Effector memory CD8-positive, alpha-beta T cell (primary cell): ENCODE measurements around the gene IRAK3.
A peak's percentile ranks its signal among the peaks of the same experiment; 100 is the strongest.

Source experiments
- ATAC-seq: fragments of 150-1000 bp; cut with Tn5 transposase; replicated peaks from 2 replicates; pipeline ENCODE4 v1.10.0; 2021; ENCODE audit warnings: mild to moderate bottlenecking, moderate library complexity
- DNase-seq, 3 experiments: peaks; one replicate each; pipeline ENCODE4 v3.0.0; 2021
- H3K27ac Mint-ChIP-seq, 2 donors: one replicate each; pipeline ENCODE4 v1.8.0; 2022; ENCODE audit warnings: mild to moderate bottlenecking in 2 of 2, mixed read lengths in 2 of 2, moderate library complexity in 2 of 2
- H3K27me3 Mint-ChIP-seq, 2 donors: one replicate each; pipeline ENCODE4 v1.8.0; 2022; ENCODE audit warnings: mixed read lengths in 2 of 2
- H3K36me3 Mint-ChIP-seq: one replicate; pipeline ENCODE4 v1.8.0; 2022; ENCODE audit warnings: mild to moderate bottlenecking, moderate library complexity, mixed read lengths; ENCODE audit not compliant: insufficient read depth
- H3K4me1 Mint-ChIP-seq, 2 donors: one replicate each; pipeline ENCODE4 v1.8.0; 2022; ENCODE audit warnings: low read depth in 2 of 2, mixed read lengths in 2 of 2
- H3K4me3 Mint-ChIP-seq, 2 donors: one replicate each; pipeline ENCODE4 v1.8.0; 2022; ENCODE audit warnings: mild to moderate bottlenecking in 2 of 2, mixed read lengths in 2 of 2, moderate library complexity in 2 of 2
- H3K9me3 Mint-ChIP-seq, 2 donors: one replicate each; pipeline ENCODE4 v1.8.0; 2022; ENCODE audit warnings: mixed read lengths in 2 of 2

IRAK3 gene

DNA sequence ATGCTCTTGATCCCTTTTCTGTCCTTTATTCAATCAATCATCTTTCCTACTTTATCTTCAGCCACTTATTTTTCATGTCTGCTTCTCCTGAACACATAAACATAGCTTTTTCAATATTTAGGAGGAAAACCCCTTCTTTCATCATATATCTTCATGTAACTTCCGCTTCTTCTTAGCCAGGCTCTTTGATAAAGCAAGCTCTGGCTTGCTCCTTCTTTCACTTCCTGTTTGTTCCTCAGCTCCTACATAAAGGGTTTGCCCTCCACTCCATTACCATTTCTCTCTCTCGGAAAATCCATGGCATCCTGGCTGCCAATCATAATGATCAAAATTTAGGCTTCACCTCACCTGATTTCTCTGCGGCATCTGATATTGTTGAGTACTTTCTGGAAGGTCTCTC lies 79.5 kb downstream of the IRAK3 start:
- Mint-ChIP-seq H3K4me1 (no peaks in the 10 kb centered on the region), H3K36me3 (no peaks in the 10 kb centered on the region), H3K27me3 (peaks cover 15 to 22% of the 10 kb centered on the region in 2 donors), H3K4me3 (no peak overlapping the region), H3K9me3 (no peaks in the 10 kb centered on the region), H3K27ac (no peak overlapping the region)
- ATAC-seq (no peak), DNase-seq (no peak)

DNA sequence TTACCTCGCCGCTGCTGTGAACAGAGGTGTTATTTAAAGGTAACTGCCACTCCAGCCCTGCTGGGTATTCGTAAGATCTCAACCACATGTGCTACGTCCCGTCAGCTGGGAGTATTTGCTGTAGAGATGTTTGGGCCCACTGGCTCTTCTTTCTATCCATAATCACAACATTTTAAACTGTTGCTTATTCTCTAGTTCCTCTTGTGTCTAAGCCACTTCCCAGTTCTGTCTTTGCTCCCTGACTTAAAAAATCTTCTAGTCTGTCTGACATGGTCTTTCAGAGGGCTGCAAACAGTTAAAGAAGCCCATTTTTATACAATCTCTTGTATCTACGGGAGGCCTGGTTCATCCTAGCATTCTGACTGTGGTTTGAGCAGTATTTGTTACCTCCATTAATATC lies 80.1 kb downstream of the IRAK3 start:
- no peak for DNase-seq
- ATAC-seq, result no peak
- no peaks in the 10 kb centered on the region for H3K36me3 Mint-ChIP-seq
- no peak overlapping the region for H3K27ac Mint-ChIP-seq
- H3K4me1 Mint-ChIP-seq, result no peaks in the 10 kb centered on the region
- H3K4me3 Mint-ChIP-seq, result no peak overlapping the region
- H3K9me3 Mint-ChIP-seq, result no peaks in the 10 kb centered on the region
- H3K27me3 Mint-ChIP-seq, result peaks cover 13 to 21% of the 10 kb centered on the region in 2 donors

- H3K27ac Mint-ChIP-seq, result no peak overlapping the region
- no peaks in the 10 kb centered on the region for H3K9me3 Mint-ChIP-seq
- no peaks in the 10 kb centered on the region for H3K4me1 Mint-ChIP-seq
- peak in 1 of 3 experiments; percentile 9 for DNase-seq
- H3K36me3 Mint-ChIP-seq, result no peaks in the 10 kb centered on the region
- H3K4me3 Mint-ChIP-seq, result no peak overlapping the region
- peaks cover 6 to 15% of the 10 kb centered on the region in 2 donors for H3K27me3 Mint-ChIP-seq
- peak; percentile 51 for ATAC-seq
Measured at GRCh38 chr12:66269757-66270383, 80.9 kb downstream of the IRAK3 start.

- H3K4me1 Mint-ChIP-seq, result no peaks in the 10 kb centered on the region
- no peaks in the 10 kb centered on the region for H3K9me3 Mint-ChIP-seq
- no peak for DNase-seq
- peaks cover 6 to 15% of the 10 kb centered on the region in 2 donors for H3K27me3 Mint-ChIP-seq
- H3K4me3 Mint-ChIP-seq, result no peak overlapping the region
- no peak overlapping the region for H3K27ac Mint-ChIP-seq
- no peaks in the 10 kb centered on the region for H3K36me3 Mint-ChIP-seq
- ATAC-seq, result no peak
Measured at GRCh38 chr12:66270613-66271012, 81.6 kb downstream of the IRAK3 start.

DNA sequence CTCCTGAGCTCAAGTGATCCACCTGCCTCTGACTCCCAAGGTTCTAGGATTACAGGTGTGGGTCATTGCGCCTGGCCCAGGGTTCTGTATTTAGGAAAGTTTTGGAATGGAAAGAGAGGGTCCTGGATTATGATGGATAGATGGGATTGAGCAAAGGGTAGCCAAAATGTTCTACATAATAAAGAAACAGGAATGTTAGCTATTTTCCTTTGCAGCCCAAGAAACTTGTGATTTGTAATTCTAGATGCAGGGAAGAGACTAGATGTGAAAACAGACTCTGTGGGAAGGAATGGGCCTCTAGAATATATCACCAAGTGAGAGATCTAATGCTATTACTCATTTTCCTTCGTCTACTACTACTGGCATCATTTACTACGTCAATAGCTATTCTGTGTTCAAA lies 83.6 kb downstream of the IRAK3 start:
- no peaks in the 10 kb centered on the region for H3K27me3 Mint-ChIP-seq
- H3K4me1 Mint-ChIP-seq, result no peaks in the 10 kb centered on the region
- H3K27ac Mint-ChIP-seq, result no peak overlapping the region
- H3K9me3 Mint-ChIP-seq, result no peaks in the 10 kb centered on the region
- DNase-seq, result no peak
- no peaks in the 10 kb centered on the region for H3K36me3 Mint-ChIP-seq
- H3K4me3 Mint-ChIP-seq, result no peak overlapping the region
- ATAC-seq, result no peak

DNA sequence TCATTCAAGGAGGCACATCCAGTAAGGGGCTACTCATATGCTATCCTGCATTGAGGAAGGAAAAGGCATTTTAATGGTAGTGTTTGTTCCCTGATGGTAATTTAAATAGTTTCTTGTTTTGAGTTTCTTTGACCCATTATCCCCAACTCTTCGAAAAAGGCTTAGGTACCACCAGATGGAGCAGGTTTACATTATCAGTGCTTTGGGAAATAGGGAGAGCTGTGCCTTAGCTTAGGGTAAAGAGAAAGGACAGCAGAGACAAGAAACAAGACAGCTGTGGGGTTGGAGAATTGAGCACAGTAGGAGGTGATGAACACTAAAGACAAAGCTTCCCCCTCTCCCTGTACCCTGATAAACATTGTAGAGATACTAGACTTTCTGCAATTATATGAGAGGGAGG lies 84.1 kb downstream of the IRAK3 start:
- no peak for ATAC-seq

DNA sequence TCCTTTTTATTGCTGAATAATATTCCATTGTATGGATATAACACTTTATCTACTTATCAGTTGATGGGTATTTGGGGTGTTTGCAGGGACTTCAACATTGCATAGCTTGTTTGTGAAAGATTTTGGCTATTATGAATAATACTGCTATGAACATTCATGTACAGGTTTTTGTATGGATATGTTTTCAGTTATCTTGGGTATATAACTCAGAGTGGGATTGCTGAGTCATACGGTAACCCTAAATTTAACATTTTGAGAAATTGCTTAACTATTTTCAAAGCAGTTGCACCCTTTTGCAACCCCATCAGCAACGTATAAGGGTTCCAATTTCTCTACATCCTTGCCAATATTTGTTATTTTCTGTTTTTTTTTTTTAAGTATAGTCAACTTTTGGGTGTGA lies 86.0 kb downstream of the IRAK3 start:
- ATAC-seq (no peak), DNase-seq (no peak)
- Mint-ChIP-seq H3K36me3 (no peaks in the 10 kb centered on the region), H3K27me3 (no peaks in the 10 kb centered on the region), H3K9me3 (no peaks in the 10 kb centered on the region), H3K4me1 (peaks cover 9 to 12% of the 10 kb centered on the region in 2 donors), H3K4me3 (no peak overlapping the region), H3K27ac (no peak overlapping the region)

More for the DNA sequence above, 84.1 kb downstream of the IRAK3 start:
- DNase-seq, result no peak
- H3K36me3 Mint-ChIP-seq, result no peaks in the 10 kb centered on the region
- H3K27ac Mint-ChIP-seq, result no peak overlapping the region
- no peaks in the 10 kb centered on the region for H3K27me3 Mint-ChIP-seq
- H3K9me3 Mint-ChIP-seq, result no peaks in the 10 kb centered on the region
- no peaks in the 10 kb centered on the region for H3K4me1 Mint-ChIP-seq
- no peak overlapping the region for H3K4me3 Mint-ChIP-seq

DNA sequence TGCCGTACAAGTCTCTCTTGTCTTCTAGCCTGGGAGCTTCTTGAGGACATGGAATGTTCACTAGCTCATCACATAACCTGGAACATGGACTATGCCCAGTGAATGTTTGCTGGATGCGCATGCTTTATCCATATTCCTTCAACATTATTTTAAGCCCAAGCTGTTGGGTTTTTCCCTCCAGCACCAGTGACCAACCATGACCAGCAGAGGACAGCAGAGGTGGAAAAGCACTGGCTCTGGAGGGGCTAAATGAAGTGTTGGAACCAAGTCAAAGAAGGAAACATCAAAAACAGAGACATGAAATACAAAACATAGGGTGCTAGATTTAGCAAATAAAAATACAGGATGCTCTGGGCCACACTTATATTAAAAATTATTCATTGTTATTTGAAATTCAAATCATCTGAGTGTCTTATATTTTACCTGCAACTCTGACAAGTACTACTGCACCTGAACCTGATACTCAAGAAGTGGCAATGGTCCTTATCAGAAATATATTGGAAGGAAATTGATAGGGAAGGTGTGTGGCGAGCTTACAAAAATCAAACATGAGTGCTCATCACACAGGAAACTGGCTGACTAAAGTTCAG lies 90.2 kb downstream of the IRAK3 start:
- ATAC-seq (peak; percentile 84), DNase-seq (peak; percentile 46 to 51 (median 50))
- Mint-ChIP-seq H3K4me1 (peaks cover 12 to 24% of the 10 kb centered on the region in 2 donors), H3K4me3 (no peak overlapping the region), H3K36me3 (no peaks in the 10 kb centered on the region), H3K27me3 (no peaks in the 10 kb centered on the region), H3K9me3 (no peaks in the 10 kb centered on the region), H3K27ac (no peak overlapping the region)

GRCh38 chr12:66280561-66280960 lies 91.5 kb downstream of the IRAK3 start:
- Mint-ChIP-seq H3K4me1 (peaks cover 12 to 24% of the 10 kb centered on the region in 2 donors), H3K4me3 (no peak overlapping the region), H3K9me3 (no peaks in the 10 kb centered on the region), H3K27ac (no peak overlapping the region), H3K36me3 (no peaks in the 10 kb centered on the region), H3K27me3 (no peaks in the 10 kb centered on the region)
- ATAC-seq, result no peak
- DNase-seq, result no peak

DNA sequence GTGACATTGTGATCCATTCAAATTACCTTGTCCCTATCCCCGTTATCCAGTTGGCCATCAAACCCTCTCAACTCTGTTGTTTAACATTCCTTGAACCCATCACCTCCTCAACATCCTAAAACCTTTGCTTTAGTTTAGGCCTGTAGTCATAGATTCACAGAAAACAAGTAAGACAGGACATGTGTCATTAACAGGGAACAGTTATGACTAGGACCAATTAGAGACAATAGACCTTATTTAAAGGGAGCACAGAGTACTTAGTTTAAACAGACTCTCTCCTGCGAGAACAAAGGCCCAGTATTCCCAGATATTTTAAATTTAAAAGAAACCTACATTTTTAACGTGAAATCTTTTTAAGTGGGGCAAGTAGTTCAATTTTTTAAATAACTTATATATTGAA lies 93.2 kb downstream of the IRAK3 start:
- ATAC-seq, result no peak
- Mint-ChIP-seq H3K27me3 (no peaks in the 10 kb centered on the region), H3K4me1 (peaks cover 24 to 36% of the 10 kb centered on the region in 2 donors)

DNA sequence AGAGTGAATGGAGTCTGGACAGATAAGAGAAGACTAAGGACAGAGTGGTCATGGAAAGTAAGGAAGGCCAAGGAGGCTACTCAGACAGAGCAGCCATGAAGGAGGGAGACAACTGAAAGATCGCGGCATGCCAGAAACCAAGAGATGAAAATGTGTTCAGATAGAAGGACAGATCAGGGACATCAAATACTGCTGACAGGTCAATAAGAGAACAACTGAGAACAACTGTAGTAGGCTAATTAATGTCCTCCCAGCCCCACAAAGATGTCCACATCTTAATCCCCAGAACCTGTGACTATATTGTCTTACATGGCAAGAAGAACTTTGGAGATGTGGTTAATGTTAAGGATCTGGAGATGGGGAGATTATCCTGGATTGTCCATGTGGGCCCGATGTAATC lies 98.3 kb downstream of the IRAK3 start:
- H3K9me3 Mint-ChIP-seq, result no peaks in the 10 kb centered on the region
- no peaks in the 10 kb centered on the region for H3K36me3 Mint-ChIP-seq
- H3K4me1 Mint-ChIP-seq, result peaks cover 46 to 58% of the 10 kb centered on the region in 2 donors
- H3K27me3 Mint-ChIP-seq, result no peaks in the 10 kb centered on the region
- DNase-seq, result no peak
- ATAC-seq, result no peak
- peak overlapping the region; percentile 49 to 66 for H3K4me3 Mint-ChIP-seq
- H3K27ac Mint-ChIP-seq, result peak overlapping the region; percentile 57 to 88

More for the DNA sequence above, 93.2 kb downstream of the IRAK3 start:
- Mint-ChIP-seq H3K9me3 (no peaks in the 10 kb centered on the region), H3K36me3 (no peaks in the 10 kb centered on the region), H3K4me3 (no peak overlapping the region), H3K27ac (no peak overlapping the region)
- DNase-seq, result no peak

DNA sequence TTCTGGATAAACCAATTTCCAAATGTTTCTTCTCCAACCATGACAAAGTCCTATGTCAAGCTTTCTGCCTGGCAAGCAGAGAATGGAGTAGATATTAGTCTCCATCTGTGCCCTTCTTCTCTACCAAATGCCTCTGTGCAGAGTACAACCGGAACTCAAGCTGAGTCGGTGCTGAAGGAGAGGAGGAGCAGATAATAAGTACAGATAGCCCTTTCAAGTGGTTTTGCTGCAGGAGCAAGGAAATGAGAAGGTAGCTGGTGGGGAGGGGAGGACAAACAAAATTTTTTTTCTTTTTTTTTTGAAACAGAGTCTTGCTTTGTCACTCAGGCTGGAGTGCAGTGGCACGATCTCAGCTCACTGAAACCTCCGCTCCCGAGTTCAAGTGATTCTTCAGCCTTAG lies 99.1 kb downstream of the IRAK3 start:
- Mint-ChIP-seq H3K27me3 (no peaks in the 10 kb centered on the region), H3K9me3 (no peaks in the 10 kb centered on the region), H3K36me3 (no peaks in the 10 kb centered on the region), H3K4me1 (peaks cover 46 to 63% of the 10 kb centered on the region in 2 donors), H3K4me3 (peak overlapping the region; percentile 49 to 66), H3K27ac (peak overlapping the region; percentile 57 to 88)
- ATAC-seq, result peak; percentile 98
- peak; percentile 49 to 51 (median 50) for DNase-seq

- DNase-seq, result no peak
Measured at GRCh38 chr12:66289485-66289884, 100.5 kb downstream of the IRAK3 start.

DNA sequence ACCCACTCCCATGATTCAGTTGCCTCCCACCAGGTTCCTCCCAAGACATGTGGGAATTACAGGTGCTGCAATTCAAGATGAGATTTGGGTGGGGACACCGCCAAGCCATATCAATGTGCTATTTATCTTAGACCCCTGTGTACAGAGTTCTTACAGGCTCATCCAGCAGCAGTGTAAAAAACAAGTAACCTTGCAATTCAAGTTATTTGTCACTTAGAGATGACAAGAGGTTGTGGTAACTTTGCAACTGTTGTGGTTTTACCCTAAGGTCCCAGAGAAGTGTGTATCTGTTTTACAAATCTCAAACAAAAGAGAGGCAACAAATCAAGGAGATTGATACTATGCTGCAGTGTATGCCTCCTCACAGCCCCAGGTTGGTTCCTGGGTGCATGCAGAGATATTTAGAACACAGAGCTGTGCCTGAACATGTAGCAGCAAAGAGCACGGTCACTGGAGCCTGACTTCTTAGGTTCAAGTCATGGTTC lies 101.7 kb downstream of the IRAK3 start:
- Mint-ChIP-seq H3K36me3 (no peaks in the 10 kb centered on the region), H3K27me3 (no peaks in the 10 kb centered on the region), H3K4me1 (peaks cover 46 to 59% of the 10 kb centered on the region in 2 donors), H3K9me3 (no peaks in the 10 kb centered on the region), H3K4me3 (peak overlapping the region; percentile 52), H3K27ac (peak overlapping the region; percentile 85 to 88)
- ATAC-seq (peak; percentile 47), DNase-seq (peak in 2 of 3 experiments; percentile 4 to 19)

More at GRCh38 chr12:66289485-66289884, 100.5 kb downstream of the IRAK3 start:
- Mint-ChIP-seq H3K27ac (peak overlapping the region; percentile 85 to 88), H3K4me1 (peaks cover 46 to 59% of the 10 kb centered on the region in 2 donors), H3K4me3 (peak overlapping the region; percentile 52 to 66), H3K9me3 (no peaks in the 10 kb centered on the region), H3K27me3 (no peaks in the 10 kb centered on the region), H3K36me3 (no peaks in the 10 kb centered on the region)
- no peak for ATAC-seq
